ENCODE measurements around the gene MEF2D. TPM values are rescaled to one million over a fixed set of nuclear protein-coding genes. Genes with fewer than 3 reads are reported as not detected.

The MEF2D gene
- total RNA-seq (2014; rRNA removed; shearing (Covaris generic); ENCODE audit: low replicate concordance): 22.3 and 24.7 TPM in 2 replicates

- H3K4me1 ChIP-seq (ENCODE audit: low read length): peaks cover 80% of the 10 kb centered on the region
- no peaks in the 10 kb centered on the region for H3K27me3 ChIP-seq (ENCODE audit: low read length)
- peak within 1 kb of the TSS; percentile 87 for H3K4me2 ChIP-seq (ENCODE audit: low read depth, low read length, poor library complexity, severe bottlenecking)
- peak within 1 kb of the TSS; percentile 89 for H3K4me3 ChIP-seq (ENCODE audit: low read length)
- H3K9me3 ChIP-seq (ENCODE audit: low read length): no peaks in the 10 kb centered on the region
- no peaks in the 10 kb centered on the region; the same call in 1 of the 2 replicates for H3K36me3 ChIP-seq (ENCODE audit: insufficient read depth, low read length)
- H3K9ac ChIP-seq (ENCODE audit: low read length): peak within 1 kb of the TSS; percentile 94
- H3K27ac ChIP-seq (ENCODE audit: low read length): peak within 1 kb of the TSS; percentile 99
- no peaks in the 10 kb centered on the region for H3K9me2 ChIP-seq (replicated peaks; ENCODE audit: insufficient read depth, low read length)
- H3K79me2 ChIP-seq (ENCODE audit: low read length): peaks cover 51% of the 10 kb centered on the region
- no peak within 1 kb of the TSS for H2AFZ ChIP-seq (ENCODE audit: low read length)
- DNase-seq: no peak
- peaks cover 18% of the 10 kb centered on the region; the same call in 1 of the 2 replicates for H4K20me1 ChIP-seq (ENCODE audit: insufficient read depth, low read depth, low read length)
Observed at GRCh38 chr1:156500543-156500792, at the start of gene MEF2D. TSS of gene MEF2D (minus strand) at chr1:156500775. CDS start at chr1:156483292, 17,483 bp downstream.

- Histone ChIP-seq H3K4me2 (ENCODE audit: low read depth, low read length, poor library complexity, severe bottlenecking) (no peak overlapping the region), H3K27me3 (ENCODE audit: low read length) (no peaks in the 10 kb centered on the region), H3K9me3 (ENCODE audit: low read length) (no peaks in the 10 kb centered on the region), H3K79me2 (ENCODE audit: low read length) (no peaks in the 10 kb centered on the region), H3K9ac (ENCODE audit: low read length) (no peak overlapping the region), H3K36me3 (ENCODE audit: insufficient read depth, low read length) (no peaks in the 10 kb centered on the region), H2AFZ (ENCODE audit: low read length) (no peak overlapping the region), H3K9me2 (replicated peaks; ENCODE audit: insufficient read depth, low read length) (no peaks in the 10 kb centered on the region; the same call in 1 of the 2 replicates), H3K27ac (ENCODE audit: low read length) (no peak overlapping the region), H3K4me1 (ENCODE audit: low read length) (peaks cover 48% of the 10 kb centered on the region), H3K4me3 (ENCODE audit: low read length) (no peak overlapping the region), H4K20me1 (ENCODE audit: insufficient read depth, low read depth, low read length) (no peaks in the 10 kb centered on the region)
- DNase-seq: no peak
Observed at GRCh38 chr1:156550346-156550745, 49.8 kb upstream of the MEF2D start.

GRCh38 chr1:156549831-156550230 lies 49.3 kb upstream of the MEF2D start:
- no peak overlapping the region for H3K9ac ChIP-seq (ENCODE audit: low read length)
- H3K36me3 ChIP-seq (ENCODE audit: insufficient read depth, low read length): no peaks in the 10 kb centered on the region
- no peaks in the 10 kb centered on the region for H3K79me2 ChIP-seq (ENCODE audit: low read length)
- no peaks in the 10 kb centered on the region; the same call in 1 of the 2 replicates for H3K9me2 ChIP-seq (replicated peaks; ENCODE audit: insufficient read depth, low read length)
- H3K9me3 ChIP-seq (ENCODE audit: low read length): no peaks in the 10 kb centered on the region
- peaks cover 43% of the 10 kb centered on the region for H3K4me1 ChIP-seq (ENCODE audit: low read length)
- no peak overlapping the region for H3K27ac ChIP-seq (ENCODE audit: low read length)
- no peaks in the 10 kb centered on the region for H3K27me3 ChIP-seq (ENCODE audit: low read length)
- H4K20me1 ChIP-seq (ENCODE audit: insufficient read depth, low read depth, low read length): no peaks in the 10 kb centered on the region
- H2AFZ ChIP-seq (ENCODE audit: low read length): no peak overlapping the region
- no peak overlapping the region for H3K4me2 ChIP-seq (ENCODE audit: low read depth, low read length, poor library complexity, severe bottlenecking)
- no peak for DNase-seq
- no peak overlapping the region for H3K4me3 ChIP-seq (ENCODE audit: low read length)

- H3K27me3 ChIP-seq (ENCODE audit: low read length): no peaks in the 10 kb centered on the region
- H3K9me3 ChIP-seq (ENCODE audit: low read length): no peaks in the 10 kb centered on the region
- H3K4me1 ChIP-seq (ENCODE audit: low read length): peaks cover 39% of the 10 kb centered on the region
- no peak for DNase-seq
- no peaks in the 10 kb centered on the region; the same call in 1 of the 2 replicates for H3K9me2 ChIP-seq (replicated peaks; ENCODE audit: insufficient read depth, low read length)
- no peak overlapping the region for H3K27ac ChIP-seq (ENCODE audit: low read length)
- no peak overlapping the region for H3K4me3 ChIP-seq (ENCODE audit: low read length)
- no peak overlapping the region for H2AFZ ChIP-seq (ENCODE audit: low read length)
- no peaks in the 10 kb centered on the region for H4K20me1 ChIP-seq (ENCODE audit: insufficient read depth, low read depth, low read length)
- no peaks in the 10 kb centered on the region for H3K79me2 ChIP-seq (ENCODE audit: low read length)
- no peak overlapping the region for H3K9ac ChIP-seq (ENCODE audit: low read length)
- H3K4me2 ChIP-seq (ENCODE audit: low read depth, low read length, poor library complexity, severe bottlenecking): no peak overlapping the region
- no peaks in the 10 kb centered on the region for H3K36me3 ChIP-seq (ENCODE audit: insufficient read depth, low read length)
Observed at GRCh38 chr1:156549390-156549789, 48.8 kb upstream of the MEF2D start.

GRCh38 chr1:156547982-156548381 lies 47.4 kb upstream of the MEF2D start:
- Histone ChIP-seq H3K9me2 (replicated peaks; ENCODE audit: insufficient read depth, low read length) (no peaks in the 10 kb centered on the region), H3K27me3 (ENCODE audit: low read length) (no peaks in the 10 kb centered on the region), H3K4me1 (ENCODE audit: low read length) (peaks cover 25% of the 10 kb centered on the region), H3K4me2 (ENCODE audit: low read depth, low read length, poor library complexity, severe bottlenecking) (no peak overlapping the region), H4K20me1 (ENCODE audit: insufficient read depth, low read depth, low read length) (no peaks in the 10 kb centered on the region), H3K9ac (ENCODE audit: low read length) (no peak overlapping the region), H3K36me3 (ENCODE audit: insufficient read depth, low read length) (no peaks in the 10 kb centered on the region), H3K79me2 (ENCODE audit: low read length) (no peaks in the 10 kb centered on the region), H3K4me3 (ENCODE audit: low read length) (no peak overlapping the region), H3K9me3 (ENCODE audit: low read length) (no peaks in the 10 kb centered on the region), H3K27ac (ENCODE audit: low read length) (no peak overlapping the region), H2AFZ (ENCODE audit: low read length) (no peak overlapping the region)
- DNase-seq: no peak

GRCh38 chr1:156547434-156547833 lies 46.9 kb upstream of the MEF2D start:
- no peaks in the 10 kb centered on the region for H3K27me3 ChIP-seq (ENCODE audit: low read length)
- H3K79me2 ChIP-seq (ENCODE audit: low read length): no peaks in the 10 kb centered on the region
- no peak overlapping the region for H3K9ac ChIP-seq (ENCODE audit: low read length)
- H4K20me1 ChIP-seq (ENCODE audit: insufficient read depth, low read depth, low read length): no peaks in the 10 kb centered on the region
- peaks cover 19% of the 10 kb centered on the region for H3K4me1 ChIP-seq (ENCODE audit: low read length)
- no peaks in the 10 kb centered on the region for H3K36me3 ChIP-seq (ENCODE audit: insufficient read depth, low read length)
- DNase-seq: no peak
- H3K27ac ChIP-seq (ENCODE audit: low read length): no peak overlapping the region
- no peaks in the 10 kb centered on the region for H3K9me2 ChIP-seq (replicated peaks; ENCODE audit: insufficient read depth, low read length)
- no peak overlapping the region for H3K4me3 ChIP-seq (ENCODE audit: low read length)
- no peak overlapping the region for H3K4me2 ChIP-seq (ENCODE audit: low read depth, low read length, poor library complexity, severe bottlenecking)
- H3K9me3 ChIP-seq (ENCODE audit: low read length): no peaks in the 10 kb centered on the region
- no peak overlapping the region for H2AFZ ChIP-seq (ENCODE audit: low read length)

- H3K27me3 ChIP-seq (ENCODE audit: low read length): no peaks in the 10 kb centered on the region
- H3K9me3 ChIP-seq (ENCODE audit: low read length): no peaks in the 10 kb centered on the region
- no peak overlapping the region for H2AFZ ChIP-seq (ENCODE audit: low read length)
- no peak overlapping the region for H3K9ac ChIP-seq (ENCODE audit: low read length)
- H4K20me1 ChIP-seq (ENCODE audit: insufficient read depth, low read depth, low read length): no peaks in the 10 kb centered on the region
- no peak overlapping the region for H3K4me2 ChIP-seq (ENCODE audit: low read depth, low read length, poor library complexity, severe bottlenecking)
- H3K79me2 ChIP-seq (ENCODE audit: low read length): no peaks in the 10 kb centered on the region
- no peak overlapping the region for H3K27ac ChIP-seq (ENCODE audit: low read length)
- no peaks in the 10 kb centered on the region for H3K36me3 ChIP-seq (ENCODE audit: insufficient read depth, low read length)
- H3K9me2 ChIP-seq (replicated peaks; ENCODE audit: insufficient read depth, low read length): no peaks in the 10 kb centered on the region
- DNase-seq: no peak
- no peak overlapping the region for H3K4me3 ChIP-seq (ENCODE audit: low read length)
- H3K4me1 ChIP-seq (ENCODE audit: low read length): peaks cover 8% of the 10 kb centered on the region
Observed at GRCh38 chr1:156546267-156546666, 45.7 kb upstream of the MEF2D start.

GRCh38 chr1:156544592-156545102 lies 44.1 kb upstream of the MEF2D start:
- Histone ChIP-seq H3K79me2 (ENCODE audit: low read length) (no peaks in the 10 kb centered on the region), H3K9ac (ENCODE audit: low read length) (no peak overlapping the region), H3K4me3 (ENCODE audit: low read length) (no peak overlapping the region)

GRCh38 chr1:156543066-156543465 lies 42.5 kb upstream of the MEF2D start:
- Histone ChIP-seq H3K36me3 (ENCODE audit: insufficient read depth, low read length) (no peaks in the 10 kb centered on the region), H3K4me1 (ENCODE audit: low read length) (peaks cover 6% of the 10 kb centered on the region), H3K27ac (ENCODE audit: low read length) (no peak overlapping the region), H3K27me3 (ENCODE audit: low read length) (no peaks in the 10 kb centered on the region), H3K9me2 (replicated peaks; ENCODE audit: insufficient read depth, low read length) (no peaks in the 10 kb centered on the region), H3K4me3 (ENCODE audit: low read length) (no peak overlapping the region), H2AFZ (ENCODE audit: low read length) (no peak overlapping the region), H4K20me1 (ENCODE audit: insufficient read depth, low read depth, low read length) (no peaks in the 10 kb centered on the region), H3K4me2 (ENCODE audit: low read depth, low read length, poor library complexity, severe bottlenecking) (no peak overlapping the region), H3K79me2 (ENCODE audit: low read length) (no peaks in the 10 kb centered on the region), H3K9me3 (ENCODE audit: low read length) (no peaks in the 10 kb centered on the region), H3K9ac (ENCODE audit: low read length) (no peak overlapping the region)
- DNase-seq: no peak

More at GRCh38 chr1:156544592-156545102, 44.1 kb upstream of the MEF2D start:
- Histone ChIP-seq H3K9me3 (ENCODE audit: low read length) (no peaks in the 10 kb centered on the region), H3K27ac (ENCODE audit: low read length) (no peak overlapping the region), H2AFZ (ENCODE audit: low read length) (no peak overlapping the region), H3K36me3 (ENCODE audit: insufficient read depth, low read length) (no peaks in the 10 kb centered on the region), H4K20me1 (ENCODE audit: insufficient read depth, low read depth, low read length) (no peaks in the 10 kb centered on the region), H3K4me2 (ENCODE audit: low read depth, low read length, poor library complexity, severe bottlenecking) (no peak overlapping the region), H3K4me1 (ENCODE audit: low read length) (no peaks in the 10 kb centered on the region), H3K9me2 (replicated peaks; ENCODE audit: insufficient read depth, low read length) (no peaks in the 10 kb centered on the region), H3K27me3 (ENCODE audit: low read length) (no peaks in the 10 kb centered on the region)
- DNase-seq: no peak

All from Karpas-422 (cell line).